HCT116 (cell line): ENCODE measurements around the gene NPPB. TPM values are rescaled to one million over a fixed set of nuclear protein-coding genes. Genes with fewer than 3 reads are reported as not detected.

ENCODE experiments used
- ATAC-seq: fragments of 200-7000 bp; cut with Tn5 transposase; 2 replicates; pipeline ENCODE4 v1.9.1; 2020; ENCODE audit warnings: mild to moderate bottlenecking, moderate library complexity
- BruUV-seq: library from RNA; stranded (reverse); fragments of 400-500 nt; replicated peaks from 2 replicates; lab custom pipeline; 2021; lab: Mats Ljungman, UMichigan
- CTCF ChIA-PET: fragments of 300-600 bp; sonication (Branson Sonifier 250); formaldehyde crosslinking; loops from one replicate; lab custom pipeline; 2021; ENCODE audit warnings: antibody characterized with exemption; lab: Charles Lee
- POLR2A ChIA-PET: fragments of 300-600, 350-600 bp; sonication (Branson Sonifier 250); formaldehyde crosslinking; loops from one replicate; lab custom pipeline; 2021; ENCODE audit warnings: antibody characterized with exemption; lab: Charles Lee
- RAD21 ChIA-PET, 2 experiments: fragments of 300-600 bp; sonication (Branson Sonifier 250); formaldehyde crosslinking; loops; one replicate each; lab custom pipeline; 2023; ENCODE audit warnings: low total read pairs in 2 of 2; ENCODE audit not compliant: uncharacterized antibody in 2 of 2, unreplicated experiment in 2 of 2, low non-redundant PET in 1 of 2; lab: Charles Lee
- DNase-seq: peaks from one replicate; pipeline ENCODE4 v3.0.0-alpha.2; 2010; ENCODE audit warnings: low read depth, low spot score
- H2AFZ ChIP-seq: fragments of 200-600 bp; shearing (Covaris generic), sonication (generic); 2 replicates; pipeline ENCODE4 v1.6.1; 2017; ENCODE audit warnings: low read depth, mixed run types, mixed read lengths, antibody characterized with exemption, low read length; ENCODE audit not compliant: poor library complexity, severe bottlenecking
- H3K27ac ChIP-seq: 2 replicates; pipeline ENCODE4 v1.5.1; 2012; ENCODE audit warnings: low read depth, low read length
- H3K27me3 ChIP-seq: fragments of 200-600 bp; sonication (generic); 2 replicates; pipeline ENCODE4 v1.6.1; 2016; ENCODE audit warnings: mixed run types, low read length, mixed read lengths; ENCODE audit not compliant: insufficient read depth
- H3K36me3 ChIP-seq, 2 experiments: fragments of 200-500 bp in 1 of 2; fragments of 200-600 bp in 1 of 2; sonication (Bioruptor generic) in 1 of 2; sonication (generic) in 1 of 2; 2 replicates each; pipeline versions ENCODE4 v1.5.1 to v1.6.1; 2014 to 2016; ENCODE audit warnings: low read length in 2 of 2, inconsistent platforms in 1 of 2, mixed read lengths in 1 of 2, mixed run types in 1 of 2; ENCODE audit not compliant: insufficient read depth in 2 of 2, control insufficient read depth in 1 of 2
- H3K4me1 ChIP-seq, 2 experiments: fragments of 200-600 bp in 1 of 2; sonication (generic) in 1 of 2; 2 replicates each; pipeline versions ENCODE4 v1.5.1 to v1.6.1; 2012 to 2017; ENCODE audit warnings: low read length in 2 of 2, inconsistent platforms in 1 of 2, mild to moderate bottlenecking in 1 of 2, mixed read lengths in 1 of 2, mixed run types in 1 of 2, moderate library complexity in 1 of 2; ENCODE audit not compliant: insufficient read depth in 2 of 2, control insufficient read depth in 1 of 2
- H3K4me2 ChIP-seq: fragments of 200-600 bp; sonication (generic); 2 replicates; pipeline ENCODE4 v1.6.1; 2017; ENCODE audit warnings: mixed run types, low read length, mixed read lengths
- H3K4me3 ChIP-seq, 2 experiments: fragments of 200-600 bp in 1 of 2; sonication (generic) in 1 of 2; replicated peaks in 1 of 2; 2 replicates each; pipeline ENCODE4 v1.5.1; 2011 to 2016; ENCODE audit warnings: low read length in 2 of 2, control low read depth in 1 of 2, low read depth in 1 of 2, mild to moderate bottlenecking in 1 of 2, mixed read lengths in 1 of 2, mixed run types in 1 of 2
- H3K79me2 ChIP-seq: fragments of 200-600 bp; sonication (generic); 2 replicates; pipeline ENCODE4 v1.6.1; 2017; ENCODE audit warnings: mild to moderate bottlenecking, mixed run types, low read length, moderate library complexity, mixed read lengths; ENCODE audit not compliant: insufficient read depth
- H3K9ac ChIP-seq: fragments of 200-600 bp; sonication (generic); 2 replicates; pipeline ENCODE4 v1.6.1; 2016; ENCODE audit warnings: low read length, mixed read lengths
- H3K9me2 ChIP-seq: fragments of 200-600 bp; sonication (generic), shearing (Covaris generic); 2 replicates; pipeline ENCODE4 v1.6.1; 2017; ENCODE audit warnings: mixed run types, mild to moderate bottlenecking, moderate library complexity; ENCODE audit not compliant: insufficient read depth
- H3K9me3 ChIP-seq, 2 experiments: fragments of 200-500 bp in 1 of 2; fragments of 200-600 bp in 1 of 2; sonication (Bioruptor generic) in 1 of 2; sonication (generic) in 1 of 2; 2 replicates each; pipeline ENCODE4 v1.6.1; 2014 to 2017; ENCODE audit warnings: low read length in 2 of 2, mixed read lengths in 2 of 2, inconsistent platforms in 1 of 2, low read depth in 1 of 2, mild to moderate bottlenecking in 1 of 2, mixed run types in 1 of 2, moderate library complexity in 1 of 2; ENCODE audit not compliant: control insufficient read depth in 1 of 2, insufficient read depth in 1 of 2
- H4K20me1 ChIP-seq: fragments of 200-600 bp; sonication (generic), shearing (Covaris generic); 2 replicates; pipeline ENCODE4 v1.6.1; 2017; ENCODE audit warnings: mixed run types, mild to moderate bottlenecking, moderate library complexity; ENCODE audit not compliant: insufficient read depth
- EZH2phosphoT487 ChIP-seq: fragments of 200-600 bp; IDR thresholded peaks from 2 replicates; pipeline ENCODE4 v1.6.1; 2018; ENCODE audit warnings: antibody characterized with exemption, borderline replicate concordance
- MAX ChIP-seq: IDR thresholded peaks from 2 replicates; pipeline ENCODE4 v1.6.1; 2012
- POLR2AphosphoS5 ChIP-seq: IDR thresholded peaks from 2 replicates; pipeline ENCODE4 v1.6.1; 2011; ENCODE audit warnings: mild to moderate bottlenecking, low read depth, low read length, moderate library complexity
- SP1 ChIP-seq: IDR thresholded peaks from 2 replicates; pipeline ENCODE4 v1.6.1; 2012; ENCODE audit warnings: low read depth
- YY1 ChIP-seq: IDR thresholded peaks from 2 replicates; pipeline ENCODE4 v1.6.1; 2011; ENCODE audit warnings: low read length, low read depth, moderate library complexity, mild to moderate bottlenecking; ENCODE audit not compliant: insufficient replicate concordance; ENCODE audit errors: extremely low read depth
- intact Hi-C: fragments of 100-400 bp; cut with micrococcal nuclease; formaldehyde crosslinking; loops from 2 replicates; pipeline ENCODE4 v1.10.0; 2022
- total RNA-seq: library from RNA; stranded (reverse); gene quantifications from one replicate; pipeline ENCODE4 v1.2.1, GENCODE V29; 2021; ENCODE audit not compliant: unreplicated experiment
- TF ChIP-seq, protein P1 (sequence below): IDR thresholded peaks from 2 replicates; pipeline ENCODE4 v1.6.1; 2012; ENCODE audit warnings: low read depth
- TF ChIP-seq, protein P2 (sequence below), 3 experiments: fragments of 200-600 bp in 1 of 3; sonication (generic) in 1 of 3; IDR thresholded peaks in 2 of 3; conservative IDR thresholded peaks in 1 of 3; 2 replicates each; pipeline ENCODE4 v1.5.1; 2012 to 2017; ENCODE audit warnings: low read depth in 2 of 3, low read length in 2 of 3, antibody characterized with exemption in 1 of 3, borderline replicate concordance in 1 of 3, control low read depth in 1 of 3, mild to moderate bottlenecking in 1 of 3, mixed read lengths in 1 of 3, mixed run types in 1 of 3, moderate library complexity in 1 of 3; ENCODE audit not compliant: insufficient read depth in 1 of 3

The NPPB gene
- total RNA-seq, 1 experiment from 2014 or later = not detected

GRCh38 chr1:11858968-11859871, 475 bp upstream of the NPPB start:
- no TSS peak for BruUV-seq

More at GRCh38 chr1:11858968-11859871, 475 bp upstream of the NPPB start:
- DNase-seq (no peak), ATAC-seq (peak; percentile 85)
- no peaks in the 10 kb centered on the region for H3K9me3 ChIP-seq
- peaks cover 4 to 10% of the 10 kb centered on the region in 2 experiments; a peak in 3 of 4 replicates for H3K4me1 ChIP-seq
- H3K4me2 ChIP-seq = no peak overlapping the region
- H3K9ac ChIP-seq = no peak overlapping the region
- H3K9me2 ChIP-seq = no peaks in the 10 kb centered on the region
- no peak overlapping the region for H2AFZ ChIP-seq
- peaks cover 56% of the 10 kb centered on the region for H3K27me3 ChIP-seq
- H3K4me3 ChIP-seq = no peak overlapping the region
- RAD21 ChIA-PET = no interaction called here
- H4K20me1 ChIP-seq = no peaks in the 10 kb centered on the region
- intact Hi-C loops = no loop called here
- CTCF ChIA-PET = no interaction called here
- TF ChIP-seq MAX = 0 out of 2 replicates have a peak, but pooled peaks have one; percentile 18
- TF ChIP-seq YY1 = no peak
- no peak for TF ChIP-seq SP1
- TF ChIP-seq, protein P1, sequence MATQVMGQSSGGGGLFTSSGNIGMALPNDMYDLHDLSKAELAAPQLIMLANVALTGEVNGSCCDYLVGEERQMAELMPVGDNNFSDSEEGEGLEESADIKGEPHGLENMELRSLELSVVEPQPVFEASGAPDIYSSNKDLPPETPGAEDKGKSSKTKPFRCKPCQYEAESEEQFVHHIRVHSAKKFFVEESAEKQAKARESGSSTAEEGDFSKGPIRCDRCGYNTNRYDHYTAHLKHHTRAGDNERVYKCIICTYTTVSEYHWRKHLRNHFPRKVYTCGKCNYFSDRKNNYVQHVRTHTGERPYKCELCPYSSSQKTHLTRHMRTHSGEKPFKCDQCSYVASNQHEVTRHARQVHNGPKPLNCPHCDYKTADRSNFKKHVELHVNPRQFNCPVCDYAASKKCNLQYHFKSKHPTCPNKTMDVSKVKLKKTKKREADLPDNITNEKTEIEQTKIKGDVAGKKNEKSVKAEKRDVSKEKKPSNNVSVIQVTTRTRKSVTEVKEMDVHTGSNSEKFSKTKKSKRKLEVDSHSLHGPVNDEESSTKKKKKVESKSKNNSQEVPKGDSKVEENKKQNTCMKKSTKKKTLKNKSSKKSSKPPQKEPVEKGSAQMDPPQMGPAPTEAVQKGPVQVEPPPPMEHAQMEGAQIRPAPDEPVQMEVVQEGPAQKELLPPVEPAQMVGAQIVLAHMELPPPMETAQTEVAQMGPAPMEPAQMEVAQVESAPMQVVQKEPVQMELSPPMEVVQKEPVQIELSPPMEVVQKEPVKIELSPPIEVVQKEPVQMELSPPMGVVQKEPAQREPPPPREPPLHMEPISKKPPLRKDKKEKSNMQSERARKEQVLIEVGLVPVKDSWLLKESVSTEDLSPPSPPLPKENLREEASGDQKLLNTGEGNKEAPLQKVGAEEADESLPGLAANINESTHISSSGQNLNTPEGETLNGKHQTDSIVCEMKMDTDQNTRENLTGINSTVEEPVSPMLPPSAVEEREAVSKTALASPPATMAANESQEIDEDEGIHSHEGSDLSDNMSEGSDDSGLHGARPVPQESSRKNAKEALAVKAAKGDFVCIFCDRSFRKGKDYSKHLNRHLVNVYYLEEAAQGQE = peak; percentile 97
- no peak for TF ChIP-seq POLR2AphosphoS5
- TF ChIP-seq EZH2phosphoT487 = no peak
- TF ChIP-seq, protein P2, sequence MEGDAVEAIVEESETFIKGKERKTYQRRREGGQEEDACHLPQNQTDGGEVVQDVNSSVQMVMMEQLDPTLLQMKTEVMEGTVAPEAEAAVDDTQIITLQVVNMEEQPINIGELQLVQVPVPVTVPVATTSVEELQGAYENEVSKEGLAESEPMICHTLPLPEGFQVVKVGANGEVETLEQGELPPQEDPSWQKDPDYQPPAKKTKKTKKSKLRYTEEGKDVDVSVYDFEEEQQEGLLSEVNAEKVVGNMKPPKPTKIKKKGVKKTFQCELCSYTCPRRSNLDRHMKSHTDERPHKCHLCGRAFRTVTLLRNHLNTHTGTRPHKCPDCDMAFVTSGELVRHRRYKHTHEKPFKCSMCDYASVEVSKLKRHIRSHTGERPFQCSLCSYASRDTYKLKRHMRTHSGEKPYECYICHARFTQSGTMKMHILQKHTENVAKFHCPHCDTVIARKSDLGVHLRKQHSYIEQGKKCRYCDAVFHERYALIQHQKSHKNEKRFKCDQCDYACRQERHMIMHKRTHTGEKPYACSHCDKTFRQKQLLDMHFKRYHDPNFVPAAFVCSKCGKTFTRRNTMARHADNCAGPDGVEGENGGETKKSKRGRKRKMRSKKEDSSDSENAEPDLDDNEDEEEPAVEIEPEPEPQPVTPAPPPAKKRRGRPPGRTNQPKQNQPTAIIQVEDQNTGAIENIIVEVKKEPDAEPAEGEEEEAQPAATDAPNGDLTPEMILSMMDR (IDR thresholded peaks at IDR 0.05 in 2 of 3, conservative IDR thresholded peaks at IDR 0.05 in 1 of 3; ENCODE audit: borderline replicate concordance in 1 of 3, insufficient read depth in 1 of 3, low read depth in 2 of 3, low read length in 2 of 3) = peak in 2 of 3 experiments; percentile 38 to 44; a peak in 3 of 6 replicates
- POLR2A ChIA-PET = no interaction called here
- no peak overlapping the region for H3K27ac ChIP-seq
- H3K36me3 ChIP-seq = no peaks in the 10 kb centered on the region
- no peaks in the 10 kb centered on the region for H3K79me2 ChIP-seq
